ENCODE results near the gene CXCL8. TPM values are rescaled to one million over a fixed set of nuclear protein-coding genes. Genes with fewer than 3 reads are reported as not detected.
A peak's percentile ranks its signal among the peaks of the same experiment; 100 is the strongest.

The CXCL8 gene
- total and polyA plus RNA-seq, 9 of the 15 experiments (the other 6 are each of a cell fraction or from before 2014, with no cell fraction given) = 1.6 to 7.7 (median 3.3) TPM

GRCh38 chr4:73735231-73735630 is 5.1 kb upstream of the CXCL8 start (continued):
- TF ChIP-seq ATF1 (CRISPR knock-in tag; IDR thresholded peaks at IDR 0.05) = no peak
- TF ChIP-seq ATF1 (tag; IDR thresholded peaks at IDR 0.05) = 0 out of 2 replicates have a peak, but pooled peaks have one; percentile 13
- TF ChIP-seq, protein P1, sequence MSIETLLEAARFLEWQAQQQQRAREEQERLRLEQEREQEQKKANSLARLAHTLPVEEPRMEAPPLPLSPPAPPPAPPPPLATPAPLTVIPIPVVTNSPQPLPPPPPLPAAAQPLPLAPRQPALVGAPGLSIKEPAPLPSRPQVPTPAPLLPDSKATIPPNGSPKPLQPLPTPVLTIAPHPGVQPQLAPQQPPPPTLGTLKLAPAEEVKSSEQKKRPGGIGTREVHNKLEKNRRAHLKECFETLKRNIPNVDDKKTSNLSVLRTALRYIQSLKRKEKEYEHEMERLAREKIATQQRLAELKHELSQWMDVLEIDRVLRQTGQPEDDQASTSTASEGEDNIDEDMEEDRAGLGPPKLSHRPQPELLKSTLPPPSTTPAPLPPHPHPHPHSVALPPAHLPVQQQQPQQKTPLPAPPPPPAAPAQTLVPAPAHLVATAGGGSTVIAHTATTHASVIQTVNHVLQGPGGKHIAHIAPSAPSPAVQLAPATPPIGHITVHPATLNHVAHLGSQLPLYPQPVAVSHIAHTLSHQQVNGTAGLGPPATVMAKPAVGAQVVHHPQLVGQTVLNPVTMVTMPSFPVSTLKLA (conservative IDR thresholded peaks at IDR 0.05) = 0 out of 4 replicates have a peak, but pooled peaks have one; percentile 16 to 22
- peak in 1 of 2 experiments; percentile 38; a peak in 1 of 4 replicates for TF ChIP-seq TRIM24 (IDR thresholded peaks at IDR 0.05)
- no peak for TF ChIP-seq GTF2F1 (IDR thresholded peaks at IDR 0.05; ENCODE audit: low read depth, low read length)
- TF ChIP-seq MEIS2 (IDR thresholded peaks at IDR 0.05; ENCODE audit: partially characterized antibody) = peak; percentile 77
- TF ChIP-seq ZNF644 (tag; IDR thresholded peaks at IDR 0.05; ENCODE audit: low read depth) = 0 out of 2 replicates have a peak, but pooled peaks have one; percentile 11
- peak; percentile 64; the same call in 1 of the 2 replicates for TF ChIP-seq ZNF589 (CRISPR knock-in tag; IDR thresholded peaks at IDR 0.05; ENCODE audit: low read depth)
- TF ChIP-seq NFE2 (IDR thresholded peaks at IDR 0.05; ENCODE audit: low read depth) = peak; percentile 94
- TF ChIP-seq MAFF (IDR thresholded peaks at IDR 0.05; ENCODE audit: low read length) = peak; percentile 59; the same call in 1 of the 2 replicates
- peak in 1 of 2 experiments; percentile 33; a peak in 1 of 3 replicates for TF ChIP-seq CBX3 (IDR thresholded peaks at IDR 0.05; ENCODE audit: borderline replicate concordance in 1 of 2, low read length in 2 of 2)
- TF ChIP-seq, protein P2, sequence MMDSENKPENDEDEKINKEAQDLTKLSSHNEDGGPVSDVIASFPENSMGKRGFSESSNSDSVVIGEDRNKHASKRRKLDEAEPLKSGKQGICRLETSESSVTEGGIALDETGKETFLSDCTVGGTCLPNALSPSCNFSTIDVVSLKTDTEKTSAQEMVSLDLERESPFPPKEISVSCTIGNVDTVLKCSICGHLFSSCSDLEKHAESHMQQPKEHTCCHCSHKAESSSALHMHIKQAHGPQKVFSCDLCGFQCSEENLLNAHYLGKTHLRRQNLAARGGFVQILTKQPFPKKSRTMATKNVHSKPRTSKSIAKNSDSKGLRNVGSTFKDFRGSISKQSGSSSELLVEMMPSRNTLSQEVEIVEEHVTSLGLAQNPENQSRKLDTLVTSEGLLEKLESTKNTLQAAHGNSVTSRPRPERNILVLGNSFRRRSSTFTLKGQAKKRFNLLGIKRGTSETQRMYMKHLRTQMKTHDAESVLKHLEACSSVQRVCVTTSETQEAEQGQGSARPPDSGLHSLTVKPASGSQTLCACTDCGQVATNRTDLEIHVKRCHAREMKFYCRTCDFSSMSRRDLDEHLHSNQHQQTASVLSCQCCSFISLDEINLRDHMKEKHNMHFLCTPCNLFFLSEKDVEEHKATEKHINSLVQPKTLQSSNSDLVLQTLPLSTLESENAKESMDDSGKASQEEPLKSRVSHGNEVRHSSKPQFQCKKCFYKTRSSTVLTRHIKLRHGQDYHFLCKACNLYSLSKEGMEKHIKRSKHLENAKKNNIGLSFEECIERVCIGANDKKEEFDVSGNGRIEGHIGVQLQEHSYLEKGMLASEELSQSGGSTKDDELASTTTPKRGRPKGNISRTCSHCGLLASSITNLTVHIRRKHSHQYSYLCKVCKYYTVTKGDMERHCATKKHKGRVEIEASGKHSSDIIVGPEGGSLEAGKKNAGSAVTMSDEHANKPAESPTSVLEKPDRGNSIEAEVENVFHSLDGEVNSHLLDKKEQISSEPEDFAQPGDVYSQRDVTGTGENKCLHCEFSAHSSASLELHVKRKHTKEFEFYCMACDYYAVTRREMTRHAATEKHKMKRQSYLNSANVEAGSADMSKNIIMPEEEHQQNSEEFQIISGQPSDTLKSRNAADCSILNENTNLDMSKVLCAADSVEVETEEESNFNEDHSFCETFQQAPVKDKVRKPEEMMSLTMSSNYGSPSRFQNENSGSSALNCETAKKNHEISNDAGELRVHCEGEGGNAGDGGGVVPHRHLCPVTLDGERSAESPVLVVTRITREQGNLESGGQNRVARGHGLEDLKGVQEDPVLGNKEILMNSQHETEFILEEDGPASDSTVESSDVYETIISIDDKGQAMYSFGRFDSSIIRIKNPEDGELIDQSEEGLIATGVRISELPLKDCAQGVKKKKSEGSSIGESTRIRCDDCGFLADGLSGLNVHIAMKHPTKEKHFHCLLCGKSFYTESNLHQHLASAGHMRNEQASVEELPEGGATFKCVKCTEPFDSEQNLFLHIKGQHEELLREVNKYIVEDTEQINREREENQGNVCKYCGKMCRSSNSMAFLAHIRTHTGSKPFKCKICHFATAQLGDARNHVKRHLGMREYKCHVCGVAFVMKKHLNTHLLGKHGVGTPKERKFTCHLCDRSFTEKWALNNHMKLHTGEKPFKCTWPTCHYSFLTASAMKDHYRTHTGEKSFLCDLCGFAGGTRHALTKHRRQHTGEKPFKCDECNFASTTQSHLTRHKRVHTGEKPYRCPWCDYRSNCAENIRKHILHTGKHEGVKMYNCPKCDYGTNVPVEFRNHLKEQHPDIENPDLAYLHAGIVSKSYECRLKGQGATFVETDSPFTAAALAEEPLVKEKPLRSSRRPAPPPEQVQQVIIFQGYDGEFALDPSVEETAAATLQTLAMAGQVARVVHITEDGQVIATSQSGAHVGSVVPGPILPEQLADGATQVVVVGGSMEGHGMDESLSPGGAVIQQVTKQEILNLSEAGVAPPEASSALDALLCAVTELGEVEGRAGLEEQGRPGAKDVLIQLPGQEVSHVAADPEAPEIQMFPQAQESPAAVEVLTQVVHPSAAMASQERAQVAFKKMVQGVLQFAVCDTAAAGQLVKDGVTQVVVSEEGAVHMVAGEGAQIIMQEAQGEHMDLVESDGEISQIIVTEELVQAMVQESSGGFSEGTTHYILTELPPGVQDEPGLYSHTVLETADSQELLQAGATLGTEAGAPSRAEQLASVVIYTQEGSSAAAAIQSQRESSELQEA (IDR thresholded peaks at IDR 0.05; ENCODE audit: low read depth) = no peak
- TF ChIP-seq ATF3 (IDR thresholded peaks at IDR 0.05) = peak; percentile 77
- TF ChIP-seq ATF3 (CRISPR knock-in tag; conservative IDR thresholded peaks at IDR 0.05) = no peak
- TF ChIP-seq, protein P3, sequence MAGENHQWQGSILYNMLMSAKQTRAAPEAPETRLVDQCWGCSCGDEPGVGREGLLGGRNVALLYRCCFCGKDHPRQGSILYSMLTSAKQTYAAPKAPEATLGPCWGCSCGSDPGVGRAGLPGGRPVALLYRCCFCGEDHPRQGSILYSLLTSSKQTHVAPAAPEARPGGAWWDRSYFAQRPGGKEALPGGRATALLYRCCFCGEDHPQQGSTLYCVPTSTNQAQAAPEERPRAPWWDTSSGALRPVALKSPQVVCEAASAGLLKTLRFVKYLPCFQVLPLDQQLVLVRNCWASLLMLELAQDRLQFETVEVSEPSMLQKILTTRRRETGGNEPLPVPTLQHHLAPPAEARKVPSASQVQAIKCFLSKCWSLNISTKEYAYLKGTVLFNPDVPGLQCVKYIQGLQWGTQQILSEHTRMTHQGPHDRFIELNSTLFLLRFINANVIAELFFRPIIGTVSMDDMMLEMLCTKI (IDR thresholded peaks at IDR 0.05; ENCODE audit: partially characterized antibody) = no peak
- TF ChIP-seq FOXK2 (conservative IDR thresholded peaks at IDR 0.05 in 1 of 2, IDR thresholded peaks at IDR 0.05 in 1 of 2; ENCODE audit: low read depth in 2 of 2) = peak; percentile 88 to 94
- TF ChIP-seq ZNF584 (CRISPR knock-in tag; IDR thresholded peaks at IDR 0.05; ENCODE audit: low read depth) = peak; percentile 40; the same call in 1 of the 2 replicates
